GM12878 (cell line): Measurements from ENCODE around the gene MYO10. TPM values are rescaled to one million over a fixed set of nuclear protein-coding genes. Genes with fewer than 3 reads are reported as not detected.

ENCODE experiments used
- ATAC-seq: fragments of 200-7000 bp; cut with Tn5 transposase; 3 replicates; pipeline ENCODE4 v1.9.1; 2020; ENCODE audit warnings: mild to moderate bottlenecking, moderate library complexity
- BruUV-seq: library from RNA; stranded (reverse); fragments of 400-500 nt; replicated peaks from 2 replicates; lab custom pipeline; 2021; lab: Mats Ljungman, UMichigan
- CTCF ChIA-PET: fragments of 300-600 bp; sonication (Branson Sonifier 250); formaldehyde crosslinking; extraction: SDS; loops from one replicate; lab custom pipeline; 2021; ENCODE audit warnings: inconsistent platforms; lab: Yijun Ruan, JAX
- POLR2A ChIA-PET: fragments of 350-600 bp; formaldehyde crosslinking; extraction: SDS; loops from one replicate; lab custom pipeline; 2021; ENCODE audit warnings: inconsistent platforms; lab: Charles Lee
- RAD21 ChIA-PET: fragments of 300-600 bp; sonication (Branson Sonifier 250); formaldehyde crosslinking; loops from one replicate; lab custom pipeline; 2023; ENCODE audit warnings: antibody characterized with exemption; ENCODE audit not compliant: unreplicated experiment; lab: Charles Lee
- SMC1A ChIA-PET: fragments of 300-600 bp; sonication (Branson Sonifier 250); formaldehyde crosslinking; loops from one replicate; lab custom pipeline; 2023; ENCODE audit not compliant: unreplicated experiment, uncharacterized antibody; lab: Charles Lee
- DNase-seq: peaks from one replicate; pipeline ENCODE4 v3.0.0-alpha.2; 2011; ENCODE audit warnings: low read depth, low spot score
- FAIRE-seq: peaks from 3 replicates; lab custom pipeline; 2011; peaks lifted over from hg19 to GRCh38; lab: Jason Lieb, UNC
- H2AFZ ChIP-seq: 2 replicates; pipeline ENCODE4 v1.6.0; 2011; ENCODE audit warnings: low read depth, low read length, control low read depth; ENCODE audit not compliant: control insufficient read depth
- H3K27ac ChIP-seq: 2 replicates; pipeline ENCODE4 v1.5.1; 2011; ENCODE audit warnings: control low read depth; ENCODE audit not compliant: control insufficient read depth, insufficient read depth
- H3K27me3 ChIP-seq, 2 experiments: replicated peaks in 1 of 2; 2 replicates each; pipeline versions ENCODE4 v1.6.0 to v1.6.1; 2011; ENCODE audit warnings: low read length in 1 of 2; ENCODE audit not compliant: control insufficient read depth in 2 of 2, insufficient read depth in 2 of 2
- H3K36me3 ChIP-seq, 2 experiments: 2 replicates each; pipeline ENCODE4 v1.5.1; 2011; ENCODE audit warnings: low read length in 1 of 2; ENCODE audit not compliant: control insufficient read depth in 2 of 2, insufficient read depth in 2 of 2
- H3K4me1 ChIP-seq: 2 replicates; pipeline ENCODE4 v1.6.1; 2011; ENCODE audit warnings: mild to moderate bottlenecking, low read length, moderate library complexity, mixed read lengths; ENCODE audit not compliant: control insufficient read depth, insufficient read depth
- H3K4me2 ChIP-seq: 2 replicates; pipeline ENCODE4 v1.6.0; 2011; ENCODE audit warnings: control low read depth; ENCODE audit not compliant: control insufficient read depth, insufficient read depth
- H3K4me3 ChIP-seq: fragments of 200-600 bp; sonication (generic); 2 replicates; pipeline ENCODE4 v1.5.1; 2016
- H3K79me2 ChIP-seq: 2 replicates; pipeline ENCODE4 v1.6.0; 2011; ENCODE audit warnings: low read length; ENCODE audit not compliant: control insufficient read depth, insufficient read depth
- H3K9ac ChIP-seq: 2 replicates; pipeline ENCODE4 v1.8.0; 2011; ENCODE audit warnings: low read length, control low read depth, mixed read lengths; ENCODE audit not compliant: control insufficient read depth, insufficient read depth
- H3K9me3 ChIP-seq: replicated peaks from 3 replicates; pipeline ENCODE4 v1.5.1; 2011; ENCODE audit warnings: mild to moderate bottlenecking, low read length; ENCODE audit not compliant: control insufficient read depth, insufficient read depth
- H4K20me1 ChIP-seq: 2 replicates; pipeline ENCODE4 v1.6.0; 2011; ENCODE audit not compliant: control insufficient read depth, insufficient read depth
- ASH2L ChIP-seq: fragments of 300-600, 200-600 bp; sonication (generic); IDR thresholded peaks from 2 replicates; pipeline ENCODE4 v1.6.1; 2017; ENCODE audit warnings: low read depth, mild to moderate bottlenecking, borderline replicate concordance
- BACH1 ChIP-seq: fragments of 450-650 bp; IDR thresholded peaks from 2 replicates; pipeline ENCODE4 v1.6.1; 2017; ENCODE audit warnings: mild to moderate bottlenecking, borderline replicate concordance
- CBX3 ChIP-seq: fragments of 200-600 bp; sonication (generic); IDR thresholded peaks from 2 replicates; pipeline ENCODE4 v1.6.1; 2016; ENCODE audit warnings: low read depth, borderline replicate concordance
- CBX5 ChIP-seq: sonication (generic); IDR thresholded peaks from 2 replicates; pipeline ENCODE4 v1.6.1; 2016; ENCODE audit warnings: low read depth, moderate library complexity, mild to moderate bottlenecking, inconsistent platforms
- EGR1 ChIP-seq, 2 experiments: IDR thresholded peaks; 1 replicate in 1 of 2; 2 replicates in 1 of 2; pipeline ENCODE4 v1.6.1; 2011 to 2012; ENCODE audit warnings: low read depth in 2 of 2, low read length in 2 of 2, borderline replicate concordance in 1 of 2, mild to moderate bottlenecking in 1 of 2, moderate library complexity in 1 of 2
- HDAC6 ChIP-seq: fragments of 200-600 bp; sonication (generic); IDR thresholded peaks from one replicate; pipeline ENCODE4 v1.8.0; 2017; ENCODE audit warnings: antibody characterized with exemption; ENCODE audit not compliant: unreplicated experiment
- SMAD5 ChIP-seq: IDR thresholded peaks from 2 replicates; pipeline ENCODE4 v1.6.1; 2016; ENCODE audit warnings: antibody characterized with exemption, low read depth
- TAF1 ChIP-seq: IDR thresholded peaks from 2 replicates; pipeline ENCODE4 v1.6.1; 2011; ENCODE audit warnings: mild to moderate bottlenecking, low read depth, low read length, borderline replicate concordance
- WGBS: methylation state at CpG from one replicate; pipeline ENCODE4 v1.1.6; 2016; ENCODE audit warnings: low lambda C conversion rate; ENCODE audit not compliant: insufficient replicate concordance, insufficient coverage; ENCODE audit errors: missing lambda C conversion rate; 5-methylcytosine and 5-hydroxymethylcytosine counted together
- in situ Hi-C: fragments of 300-500 bp; cut with MboI; formaldehyde crosslinking; loops from 9 replicates; pipeline ENCODE4 v1.14.3; 2018; ENCODE audit warnings: mixed read lengths
- intact Hi-C: fragments of 100-400 bp; cut with micrococcal nuclease; formaldehyde crosslinking; loops from one replicate; pipeline ENCODE4 v1.14.2; 2022; ENCODE audit not compliant: unreplicated experiment
- polyA plus RNA-seq, 11 experiments: library from polyadenylated mRNA; depleted of rRNA in 4 of 11; unstranded in 6 of 11; stranded (reverse) in 5 of 11; fragments of >200 nt; fragmentation: Nextera tagmentation in 4 of 11; fragmentation: Illumina TruSeq in 1 of 11; extraction: Ambion mirVana in 4 of 11; extraction: Trizol in 1 of 11; gene quantifications; 1 replicate in 1 of 11; 2 replicates in 10 of 11; pipeline versions ENCODE4 v1.2.1 to v1.2.3, GENCODE V29; 2011 to 2016; ENCODE audit warnings: inconsistent platforms in 2 of 11, missing spikeins in 2 of 11, low read depth in 1 of 11
- total RNA-seq, 4 experiments: library from RNA; depleted of rRNA in 3 of 4; stranded (reverse); fragments of >200 nt in 3 of 4; fragmentation: Illumina TruSeq in 1 of 4; extraction: Trizol in 1 of 4; gene quantifications; 2 replicates each; pipeline versions ENCODE4 v1.2.1 to v1.2.3, GENCODE V29; 2013 to 2021
- TF ChIP-seq, protein P1 (sequence below): fragments of 450-650 bp; IDR thresholded peaks from 2 replicates; pipeline ENCODE4 v1.6.1; 2017; ENCODE audit warnings: antibody characterized with exemption, mild to moderate bottlenecking, moderate library complexity
- TF ChIP-seq, protein P2 (sequence below): IDR thresholded peaks from 2 replicates; pipeline ENCODE4 v1.6.1; 2011; ENCODE audit warnings: borderline replicate concordance, low read depth, mild to moderate bottlenecking, moderate library complexity, mixed read lengths, low read length; ENCODE audit not compliant: insufficient read depth; ENCODE audit errors: extremely low read length
- TF ChIP-seq, protein P3 (sequence below): fragments of 150-350 bp; IDR thresholded peaks from 2 replicates; pipeline ENCODE4 v1.6.1; 2014; ENCODE audit warnings: mild to moderate bottlenecking, low read depth, low read length

The MYO10 gene
- total and polyA plus RNA-seq, 10 of the 15 experiments (the other 5 are each of a cell fraction or from before 2014, with no cell fraction given) = 0.02 to 0.77 (median 0.17) TPM

DNA sequence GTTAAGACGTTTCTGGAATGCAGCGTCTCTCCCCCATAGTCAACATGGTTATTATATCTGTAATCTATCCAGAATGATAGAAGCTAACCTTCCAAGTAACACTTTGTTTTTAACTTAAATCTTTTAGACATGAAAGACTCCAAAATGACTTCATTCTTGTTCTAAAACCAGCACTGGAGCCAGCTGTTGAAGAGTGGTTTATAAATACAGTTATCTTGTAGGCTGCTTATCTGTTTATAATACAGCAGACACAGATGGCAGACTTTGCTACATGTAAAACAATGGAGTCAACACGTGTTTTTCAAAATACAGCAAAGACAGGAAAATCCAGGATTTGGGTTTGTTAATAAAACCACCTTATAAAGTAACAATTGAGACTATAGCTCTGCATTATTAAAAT lies 270.5 kb downstream of the MYO10 start:
- H3K4me2 ChIP-seq = no peak overlapping the region
- H3K27ac ChIP-seq = no peak overlapping the region
- H3K9ac ChIP-seq = no peak overlapping the region
- no peaks in the 10 kb centered on the region for H4K20me1 ChIP-seq
- FAIRE-seq (no peak), DNase-seq (no peak), ATAC-seq (no peak)
- no peaks in the 10 kb centered on the region for H3K4me1 ChIP-seq
- intact Hi-C loops (no loop called here), in situ Hi-C loops (no loop called here)
- TF ChIP-seq CBX3 = no peak
- no peak for TF ChIP-seq EGR1 (IDR thresholded peaks at IDR 0.05; ENCODE audit: borderline replicate concordance in 1 of 2, low read depth in 2 of 2, low read length in 2 of 2)
- TF ChIP-seq TAF1 = no peak
- TF ChIP-seq, protein P1, sequence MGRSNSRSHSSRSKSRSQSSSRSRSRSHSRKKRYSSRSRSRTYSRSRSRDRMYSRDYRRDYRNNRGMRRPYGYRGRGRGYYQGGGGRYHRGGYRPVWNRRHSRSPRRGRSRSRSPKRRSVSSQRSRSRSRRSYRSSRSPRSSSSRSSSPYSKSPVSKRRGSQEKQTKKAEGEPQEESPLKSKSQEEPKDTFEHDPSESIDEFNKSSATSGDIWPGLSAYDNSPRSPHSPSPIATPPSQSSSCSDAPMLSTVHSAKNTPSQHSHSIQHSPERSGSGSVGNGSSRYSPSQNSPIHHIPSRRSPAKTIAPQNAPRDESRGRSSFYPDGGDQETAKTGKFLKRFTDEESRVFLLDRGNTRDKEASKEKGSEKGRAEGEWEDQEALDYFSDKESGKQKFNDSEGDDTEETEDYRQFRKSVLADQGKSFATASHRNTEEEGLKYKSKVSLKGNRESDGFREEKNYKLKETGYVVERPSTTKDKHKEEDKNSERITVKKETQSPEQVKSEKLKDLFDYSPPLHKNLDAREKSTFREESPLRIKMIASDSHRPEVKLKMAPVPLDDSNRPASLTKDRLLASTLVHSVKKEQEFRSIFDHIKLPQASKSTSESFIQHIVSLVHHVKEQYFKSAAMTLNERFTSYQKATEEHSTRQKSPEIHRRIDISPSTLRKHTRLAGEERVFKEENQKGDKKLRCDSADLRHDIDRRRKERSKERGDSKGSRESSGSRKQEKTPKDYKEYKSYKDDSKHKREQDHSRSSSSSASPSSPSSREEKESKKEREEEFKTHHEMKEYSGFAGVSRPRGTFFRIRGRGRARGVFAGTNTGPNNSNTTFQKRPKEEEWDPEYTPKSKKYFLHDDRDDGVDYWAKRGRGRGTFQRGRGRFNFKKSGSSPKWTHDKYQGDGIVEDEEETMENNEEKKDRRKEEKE = no peak
- TF ChIP-seq ASH2L = no peak
- no peak for TF ChIP-seq CBX5
- TF ChIP-seq BACH1 = no peak
- TF ChIP-seq, protein P2, sequence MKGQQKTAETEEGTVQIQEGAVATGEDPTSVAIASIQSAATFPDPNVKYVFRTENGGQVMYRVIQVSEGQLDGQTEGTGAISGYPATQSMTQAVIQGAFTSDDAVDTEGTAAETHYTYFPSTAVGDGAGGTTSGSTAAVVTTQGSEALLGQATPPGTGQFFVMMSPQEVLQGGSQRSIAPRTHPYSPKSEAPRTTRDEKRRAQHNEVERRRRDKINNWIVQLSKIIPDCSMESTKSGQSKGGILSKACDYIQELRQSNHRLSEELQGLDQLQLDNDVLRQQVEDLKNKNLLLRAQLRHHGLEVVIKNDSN = no peak
- TF ChIP-seq, protein P3, sequence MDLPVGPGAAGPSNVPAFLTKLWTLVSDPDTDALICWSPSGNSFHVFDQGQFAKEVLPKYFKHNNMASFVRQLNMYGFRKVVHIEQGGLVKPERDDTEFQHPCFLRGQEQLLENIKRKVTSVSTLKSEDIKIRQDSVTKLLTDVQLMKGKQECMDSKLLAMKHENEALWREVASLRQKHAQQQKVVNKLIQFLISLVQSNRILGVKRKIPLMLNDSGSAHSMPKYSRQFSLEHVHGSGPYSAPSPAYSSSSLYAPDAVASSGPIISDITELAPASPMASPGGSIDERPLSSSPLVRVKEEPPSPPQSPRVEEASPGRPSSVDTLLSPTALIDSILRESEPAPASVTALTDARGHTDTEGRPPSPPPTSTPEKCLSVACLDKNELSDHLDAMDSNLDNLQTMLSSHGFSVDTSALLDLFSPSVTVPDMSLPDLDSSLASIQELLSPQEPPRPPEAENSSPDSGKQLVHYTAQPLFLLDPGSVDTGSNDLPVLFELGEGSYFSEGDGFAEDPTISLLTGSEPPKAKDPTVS = no peak
- no peak for TF ChIP-seq HDAC6
- TF ChIP-seq SMAD5 = no peak
- ChIA-PET RAD21 (no interaction called here), CTCF (no interaction called here), SMC1A (no interaction called here), POLR2A (no interaction called here)
- H3K9me3 ChIP-seq = no peaks in the 10 kb centered on the region
- no TSS peak for BruUV-seq
- no peak overlapping the region for H2AFZ ChIP-seq
- no peaks in the 10 kb centered on the region for H3K27me3 ChIP-seq
- WGBS = 24% methylated on average over 3 of the region's 3 CpGs
- no peaks in the 10 kb centered on the region for H3K36me3 ChIP-seq
- H3K79me2 ChIP-seq = no peaks in the 10 kb centered on the region
- no peak overlapping the region for H3K4me3 ChIP-seq
